PC-9 (cell line): ENCODE data around the gene GSTO2. TPM values are rescaled to one million over a fixed set of nuclear protein-coding genes. Genes with fewer than 3 reads are reported as not detected.

Source experiments
- BruUV-seq: library from RNA; stranded (reverse); fragments of 400-500 nt; replicated peaks from 2 replicates; lab custom pipeline; 2021; lab: Mats Ljungman, UMichigan
- CTCF ChIA-PET: fragments of 300-600 bp; sonication (Branson Sonifier 250); formaldehyde crosslinking; loops from one replicate; lab custom pipeline; 2022; ENCODE audit warnings: antibody characterized with exemption; lab: Charles Lee
- POLR2A ChIA-PET: fragments of 300-600 bp; sonication (Branson Sonifier 250); formaldehyde crosslinking; loops from one replicate; lab custom pipeline; 2022; ENCODE audit warnings: antibody characterized with exemption; ENCODE audit not compliant: unreplicated experiment; lab: Charles Lee
- DNase-seq, 2 experiments: peaks; one replicate each; pipeline versions ENCODE4 v3.0.0 to v3.0.0-alpha.2; 2015 to 2022; ENCODE audit warnings: mixed read lengths in 1 of 2
- H2AFZ ChIP-seq: fragments of 200-600 bp; sonication (generic); 2 replicates; pipeline ENCODE4 v1.8.1; 2017; ENCODE audit warnings: antibody characterized with exemption
- H3F3A ChIP-seq: fragments of 200-600 bp; sonication (generic); 2 replicates; pipeline ENCODE4 v1.8.1; 2017; ENCODE audit warnings: antibody characterized with exemption, mild to moderate bottlenecking, low read depth; ENCODE audit not compliant: insufficient read depth
- H3K27ac ChIP-seq: fragments of 200-600 bp; sonication (generic); 2 replicates; pipeline ENCODE4 v1.6.1; 2016; ENCODE audit warnings: mixed run types
- H3K27me3 ChIP-seq: fragments of 200-600 bp; sonication (generic); 2 replicates; pipeline ENCODE4 v1.6.1; 2016; ENCODE audit warnings: low read depth, mixed run types; ENCODE audit not compliant: insufficient read depth
- H3K36me3 ChIP-seq: fragments of 200-600 bp; sonication (generic); 2 replicates; pipeline ENCODE4 v1.6.1; 2016; ENCODE audit warnings: low read depth, mixed run types
- H3K4me1 ChIP-seq: fragments of 200-600 bp; sonication (generic); replicated peaks from 2 replicates; pipeline ENCODE4 v1.6.1; 2016; ENCODE audit warnings: mixed run types; ENCODE audit not compliant: insufficient read depth
- H3K4me2 ChIP-seq: fragments of 200-600 bp; sonication (generic); 2 replicates; pipeline ENCODE4 v1.6.1; 2017; ENCODE audit warnings: mixed run types
- H3K4me3 ChIP-seq: fragments of 200-600 bp; sonication (generic); 2 replicates; pipeline ENCODE4 v1.6.1; 2016; ENCODE audit warnings: mixed run types
- H3K79me2 ChIP-seq: fragments of 200-600 bp; sonication (generic); 2 replicates; pipeline ENCODE4 v1.6.1; 2017; ENCODE audit warnings: low read depth, mixed run types
- H3K9me2 ChIP-seq: fragments of 200-600 bp; sonication (generic); 2 replicates; pipeline ENCODE4 v1.8.1; 2017; ENCODE audit warnings: mild to moderate bottlenecking; ENCODE audit not compliant: insufficient read depth
- H3K9me3 ChIP-seq: fragments of 200-600 bp; sonication (generic); 2 replicates; pipeline ENCODE4 v1.8.1; 2016; ENCODE audit warnings: low read depth; ENCODE audit not compliant: insufficient read depth
- H4K20me1 ChIP-seq: fragments of 200-600 bp; sonication (generic); 2 replicates; pipeline ENCODE4 v1.8.1; 2017; ENCODE audit not compliant: insufficient read depth
- CTCF ChIP-seq: fragments of 200-600 bp; sonication (generic); conservative IDR thresholded peaks from 2 replicates; pipeline ENCODE4 v1.6.1; 2017; ENCODE audit warnings: mixed run types, antibody characterized with exemption, mild to moderate bottlenecking, moderate library complexity
- EZH2 ChIP-seq: fragments of 200-600 bp; sonication (generic); IDR thresholded peaks from 2 replicates; pipeline ENCODE4 v1.8.0; 2017; ENCODE audit warnings: antibody characterized with exemption, low read depth
- intact Hi-C: fragments of 100-400 bp; cut with micrococcal nuclease; formaldehyde crosslinking; loops from one replicate; pipeline ENCODE4 v1.10.0; 2022; ENCODE audit not compliant: unreplicated experiment
- total RNA-seq: library from RNA; stranded (reverse); gene quantifications from 2 replicates; pipeline ENCODE4 v1.2.3, GENCODE V29; 2021

Gene GSTO2
- total RNA-seq, 1 experiment from 2014 or later, result 3.3 TPM

- Histone ChIP-seq H3F3A (peaks cover 19% of the 10 kb centered on the region), H3K79me2 (peaks cover 48% of the 10 kb centered on the region), H3K9me2 (no peaks in the 10 kb centered on the region), H2AFZ (peak within 1 kb of the TSS; percentile 86), H4K20me1 (no peaks in the 10 kb centered on the region), H3K9me3 (no peaks in the 10 kb centered on the region), H3K4me2 (peak within 1 kb of the TSS; percentile 76), H3K27me3 (no peaks in the 10 kb centered on the region), H3K4me3 (peak within 1 kb of the TSS; percentile 83), H3K36me3 (peaks cover 21% of the 10 kb centered on the region; the same call in 1 of the 2 replicates), H3K27ac (peak within 1 kb of the TSS; percentile 60), H3K4me1 (peaks cover 30% of the 10 kb centered on the region)
- intact Hi-C loops, result loop anchor here (2.0 kb wide), 1 partner anchor 22 kb away; the partner anchor contains the start of gene CFAP43
- ChIA-PET POLR2A (interaction anchor here (0.7 to 0.9 kb wide), 2 partner anchors 21 to 23 kb away, joined by 3 read pairs; partner anchors contain the start of gene CFAP43), CTCF (interaction anchor here (0.5 to 0.6 kb wide), 2 partner anchors 121 to 211 kb away, joined by 3 to 4 read pairs; no protein-coding TSS in a partner anchor)
- no TSS peak for BruUV-seq
- no peak for TF ChIP-seq CTCF
- TF ChIP-seq EZH2, result no peak
- peak; percentile 51 to 52 for DNase-seq
Observed at GRCh38 chr10:104254493-104255310, 14.3 kb upstream of the GSTO2 start, which contains the start of gene GSTO1. GSTO1 (plus strand) TSS chr10:104254892; CDS start chr10:104254929, 37 bp downstream.

- no peaks in the 10 kb centered on the region for H4K20me1 ChIP-seq
- CTCF ChIA-PET, result interaction anchor here (0.5 to 0.8 kb wide), 2 partner anchors 96 to 212 kb away, joined by 3 read pairs; no protein-coding TSS in a partner anchor
- peak overlapping the region; percentile 86 for H2AFZ ChIP-seq
- peaks cover 19% of the 10 kb centered on the region for H3F3A ChIP-seq
- BruUV-seq, result TSS peak; percentile 49
- peaks cover 55% of the 10 kb centered on the region for H3K79me2 ChIP-seq
- no peak for TF ChIP-seq EZH2
- no peak for TF ChIP-seq CTCF
- intact Hi-C loops, result loop anchor here (2.0 kb wide), 1 partner anchor 23 kb away; the partner anchor contains the start of gene CFAP43
- H3K27ac ChIP-seq, result peak overlapping the region; percentile 60
- H3K4me1 ChIP-seq, result peaks cover 34% of the 10 kb centered on the region
- POLR2A ChIA-PET, result interaction anchor here (0.6 to 0.9 kb wide), 4 partner anchors 21 to 783 kb away, joined by 3 to 7 read pairs (median 4); partner anchors contain the start of gene CFAP43
- peak overlapping the region; percentile 76 for H3K4me2 ChIP-seq
- DNase-seq, result peak in 1 of 2 experiments; percentile 49
- H3K9me2 ChIP-seq, result no peaks in the 10 kb centered on the region
- H3K36me3 ChIP-seq, result peaks cover 21% of the 10 kb centered on the region; the same call in 1 of the 2 replicates
- peak overlapping the region; percentile 83 for H3K4me3 ChIP-seq
- no peaks in the 10 kb centered on the region for H3K9me3 ChIP-seq
- H3K27me3 ChIP-seq, result no peaks in the 10 kb centered on the region
Observed at GRCh38 chr10:104255311-104255981, 13.5 kb upstream of the GSTO2 start.

- Histone ChIP-seq H2AFZ (no peak overlapping the region), H3K79me2 (peaks cover 55% of the 10 kb centered on the region), H3K9me3 (no peaks in the 10 kb centered on the region), H3K4me3 (peak overlapping the region; percentile 83), H3K4me1 (peaks cover 35% of the 10 kb centered on the region), H3K9me2 (no peaks in the 10 kb centered on the region), H3K27me3 (no peaks in the 10 kb centered on the region), H3K4me2 (peak overlapping the region; percentile 76), H3K27ac (peak overlapping the region; percentile 60), H4K20me1 (no peaks in the 10 kb centered on the region), H3K36me3 (peaks cover 24% of the 10 kb centered on the region; the same call in 1 of the 2 replicates), H3F3A (peaks cover 19% of the 10 kb centered on the region)
- TF ChIP-seq EZH2 (no peak), CTCF (no peak)
- intact Hi-C loops, result no loop called here
- CTCF ChIA-PET, result interaction anchor here (0.6 kb wide), 1 partner anchor 94 kb away, joined by 4 read pairs; no protein-coding TSS in a partner anchor
- POLR2A ChIA-PET, result no interaction called here
- BruUV-seq, result no TSS peak
- no peak for DNase-seq
Observed at GRCh38 chr10:104256335-104256961, 12.5 kb upstream of the GSTO2 start.
